C4-2B (cell line): ENCODE results near the gene SNRK.

Experiments
- ZFX ChIP-seq: fragments of 450-650 bp; IDR thresholded peaks from 2 replicates; pipeline ENCODE4 v1.6.1; 2017
- TF ChIP-seq, protein P1 (sequence below): fragments of 450-650 bp; conservative IDR thresholded peaks from 2 replicates; pipeline ENCODE4 v1.5.1; 2017; ENCODE audit warnings: mild to moderate bottlenecking

DNA sequence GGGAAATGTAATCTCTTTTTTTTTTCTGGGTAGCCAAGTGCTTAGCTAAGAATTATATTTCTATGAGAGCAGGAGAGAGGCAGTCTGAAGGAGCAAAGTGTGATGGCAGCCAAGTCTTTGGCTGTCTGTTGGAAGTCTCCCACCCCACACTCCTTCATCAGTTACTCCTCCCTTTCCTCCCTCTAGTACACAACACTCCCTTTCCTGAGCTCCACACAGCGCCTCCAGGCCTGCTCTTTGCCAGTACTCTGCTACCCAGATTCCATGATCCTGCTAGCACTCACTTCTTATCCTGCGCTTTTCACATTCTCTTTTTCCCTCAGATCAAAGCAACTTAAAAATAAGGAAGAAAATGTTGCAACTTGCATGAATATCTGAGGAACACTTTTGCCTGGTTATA lies 37.4 kb upstream of the SNRK start:
- TF ChIP-seq, protein P1, sequence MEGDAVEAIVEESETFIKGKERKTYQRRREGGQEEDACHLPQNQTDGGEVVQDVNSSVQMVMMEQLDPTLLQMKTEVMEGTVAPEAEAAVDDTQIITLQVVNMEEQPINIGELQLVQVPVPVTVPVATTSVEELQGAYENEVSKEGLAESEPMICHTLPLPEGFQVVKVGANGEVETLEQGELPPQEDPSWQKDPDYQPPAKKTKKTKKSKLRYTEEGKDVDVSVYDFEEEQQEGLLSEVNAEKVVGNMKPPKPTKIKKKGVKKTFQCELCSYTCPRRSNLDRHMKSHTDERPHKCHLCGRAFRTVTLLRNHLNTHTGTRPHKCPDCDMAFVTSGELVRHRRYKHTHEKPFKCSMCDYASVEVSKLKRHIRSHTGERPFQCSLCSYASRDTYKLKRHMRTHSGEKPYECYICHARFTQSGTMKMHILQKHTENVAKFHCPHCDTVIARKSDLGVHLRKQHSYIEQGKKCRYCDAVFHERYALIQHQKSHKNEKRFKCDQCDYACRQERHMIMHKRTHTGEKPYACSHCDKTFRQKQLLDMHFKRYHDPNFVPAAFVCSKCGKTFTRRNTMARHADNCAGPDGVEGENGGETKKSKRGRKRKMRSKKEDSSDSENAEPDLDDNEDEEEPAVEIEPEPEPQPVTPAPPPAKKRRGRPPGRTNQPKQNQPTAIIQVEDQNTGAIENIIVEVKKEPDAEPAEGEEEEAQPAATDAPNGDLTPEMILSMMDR, result no peak
- no peak for TF ChIP-seq ZFX
